Measurements from ENCODE around the gene PARP8. TPM values are rescaled to one million over a fixed set of nuclear protein-coding genes. Genes with fewer than 3 reads are reported as not detected.
"Not testable (repeated sequence)": the region's sequence is repeated elsewhere in the genome, so short reads cannot be mapped to it uniquely, and the experiment has no call there.

PARP8 gene
- total and polyA plus RNA-seq, 9 donors = 4.4 to 21.4 (median 18.4) TPM

- no peaks in the 10 kb centered on the region for H3K4me1 ChIP-seq (ENCODE audit: insufficient read depth)
- no peak for DNase-seq
- H3K27me3 ChIP-seq = no peaks in the 10 kb centered on the region
- H3K4me3 ChIP-seq = no peak overlapping the region
- WGBS, 3 donors = 91 to 94% (median 92%) methylated on average over 3 of the region's 3 CpGs
- intact Hi-C loops (cut with DNase I) = no loop called here
- H3K36me3 ChIP-seq = no peaks in the 10 kb centered on the region
- TF ChIP-seq EP300 (IDR thresholded peaks at IDR 0.05) (no peak), POLR2A (IDR thresholded peaks at IDR 0.05) (no peak), CTCF (IDR thresholded peaks at IDR 0.05) (no peak)
- H3K9me3 ChIP-seq = no peaks in the 10 kb centered on the region
- H3K27ac ChIP-seq = no peak overlapping the region
These were observed 104.0 kb downstream of the PARP8 start for GRCh38 chr5:50770441-50770840.

- H3K4me1 ChIP-seq (ENCODE audit: insufficient read depth); DNase-seq; H3K9me3 ChIP-seq; H3K4me3 ChIP-seq; intact Hi-C loops (cut with DNase I); H3K27me3 ChIP-seq; H3K27ac ChIP-seq; H3K36me3 ChIP-seq: not testable (repeated sequence)
- 96 to 97% (median 96%) methylated on average over 46 to 51 of the region's 51 CpGs for WGBS, 3 donors
These were observed 108.2 kb downstream of the PARP8 start for GRCh38 chr5:50774446-50775175.

- intact Hi-C loops (cut with DNase I) = no loop called here
- Histone ChIP-seq H3K36me3 (no peaks in the 10 kb centered on the region), H3K4me3 (no peak overlapping the region), H3K27ac (no peak overlapping the region), H3K9me3 (no peaks in the 10 kb centered on the region), H3K4me1 (ENCODE audit: insufficient read depth) (no peaks in the 10 kb centered on the region), H3K27me3 (no peaks in the 10 kb centered on the region)
- TF ChIP-seq CTCF (IDR thresholded peaks at IDR 0.05) (no peak), POLR2A (IDR thresholded peaks at IDR 0.05) (no peak), EP300 (IDR thresholded peaks at IDR 0.05) (no peak)
- no peak for DNase-seq
These were observed 119.6 kb downstream of the PARP8 start for GRCh38 chr5:50786073-50786472.

GRCh38 chr5:50791813-50792212 lies 125.4 kb downstream of the PARP8 start:
- no peak overlapping the region for H3K27ac ChIP-seq
- intact Hi-C loops (cut with DNase I) = no loop called here
- 96 to 97% (median 97%) methylated on average over 5 of the region's 5 CpGs for WGBS, 3 donors
- DNase-seq = no peak
- H3K9me3 ChIP-seq = no peaks in the 10 kb centered on the region
- H3K36me3 ChIP-seq = no peaks in the 10 kb centered on the region
- H3K4me1 ChIP-seq (ENCODE audit: insufficient read depth) = no peaks in the 10 kb centered on the region
- H3K4me3 ChIP-seq = no peak overlapping the region
- TF ChIP-seq CTCF (IDR thresholded peaks at IDR 0.05) = no peak
- no peak for TF ChIP-seq EP300 (IDR thresholded peaks at IDR 0.05)
- TF ChIP-seq POLR2A (IDR thresholded peaks at IDR 0.05) = no peak
- no peaks in the 10 kb centered on the region for H3K27me3 ChIP-seq

GRCh38 chr5:50792843-50793242 lies 126.4 kb downstream of the PARP8 start:
- no peak overlapping the region for H3K27ac ChIP-seq
- 96 to 99% (median 96%) methylated on average over 5 of the region's 5 CpGs for WGBS, 3 donors
- no peak for DNase-seq
- H3K27me3 ChIP-seq = no peaks in the 10 kb centered on the region
- TF ChIP-seq EP300 (IDR thresholded peaks at IDR 0.05) = no peak
- no peak for TF ChIP-seq CTCF (IDR thresholded peaks at IDR 0.05)
- no peak for TF ChIP-seq POLR2A (IDR thresholded peaks at IDR 0.05)
- intact Hi-C loops (cut with DNase I) = no loop called here
- H3K9me3 ChIP-seq = no peaks in the 10 kb centered on the region
- no peak overlapping the region for H3K4me3 ChIP-seq
- H3K36me3 ChIP-seq = no peaks in the 10 kb centered on the region
- no peaks in the 10 kb centered on the region for H3K4me1 ChIP-seq (ENCODE audit: insufficient read depth)

Data from ovary (tissue), 9 donors.